C4-2B (cell line): ENCODE measurements around the gene PHYHD1.

Experiments
- ZFX ChIP-seq: fragments of 450-650 bp; IDR thresholded peaks from 2 replicates; pipeline ENCODE4 v1.6.1; 2017
- TF ChIP-seq, protein P1 (sequence below): fragments of 450-650 bp; conservative IDR thresholded peaks from 2 replicates; pipeline ENCODE4 v1.5.1; 2017; ENCODE audit warnings: mild to moderate bottlenecking

DNA sequence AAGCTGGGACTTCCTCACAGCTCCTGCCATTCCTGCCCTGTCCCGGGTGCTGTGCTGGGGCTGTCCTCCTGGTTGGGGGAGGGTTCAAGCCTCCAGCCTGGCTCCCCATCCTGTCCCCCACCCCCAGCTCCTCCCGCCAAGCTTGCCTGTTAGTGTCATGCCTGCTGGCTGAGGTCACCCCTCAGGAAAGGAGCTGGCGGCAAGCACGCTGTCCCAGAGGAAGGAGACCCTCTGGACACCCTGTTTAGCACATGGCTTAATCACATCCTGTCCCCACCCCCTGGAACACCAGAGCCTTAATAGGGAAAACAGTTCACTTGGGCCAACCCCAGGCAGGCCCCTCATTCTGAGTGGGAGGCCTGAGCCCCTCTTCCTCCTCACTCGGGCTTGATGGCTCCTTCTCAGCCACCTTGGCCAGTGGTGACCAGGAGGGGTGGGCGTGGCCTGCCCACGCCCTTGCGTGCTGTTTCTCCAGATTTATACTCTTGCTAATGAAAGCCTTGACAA lies 9.2 kb upstream of the PHYHD1 start:
- TF ChIP-seq, protein P1, sequence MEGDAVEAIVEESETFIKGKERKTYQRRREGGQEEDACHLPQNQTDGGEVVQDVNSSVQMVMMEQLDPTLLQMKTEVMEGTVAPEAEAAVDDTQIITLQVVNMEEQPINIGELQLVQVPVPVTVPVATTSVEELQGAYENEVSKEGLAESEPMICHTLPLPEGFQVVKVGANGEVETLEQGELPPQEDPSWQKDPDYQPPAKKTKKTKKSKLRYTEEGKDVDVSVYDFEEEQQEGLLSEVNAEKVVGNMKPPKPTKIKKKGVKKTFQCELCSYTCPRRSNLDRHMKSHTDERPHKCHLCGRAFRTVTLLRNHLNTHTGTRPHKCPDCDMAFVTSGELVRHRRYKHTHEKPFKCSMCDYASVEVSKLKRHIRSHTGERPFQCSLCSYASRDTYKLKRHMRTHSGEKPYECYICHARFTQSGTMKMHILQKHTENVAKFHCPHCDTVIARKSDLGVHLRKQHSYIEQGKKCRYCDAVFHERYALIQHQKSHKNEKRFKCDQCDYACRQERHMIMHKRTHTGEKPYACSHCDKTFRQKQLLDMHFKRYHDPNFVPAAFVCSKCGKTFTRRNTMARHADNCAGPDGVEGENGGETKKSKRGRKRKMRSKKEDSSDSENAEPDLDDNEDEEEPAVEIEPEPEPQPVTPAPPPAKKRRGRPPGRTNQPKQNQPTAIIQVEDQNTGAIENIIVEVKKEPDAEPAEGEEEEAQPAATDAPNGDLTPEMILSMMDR: no peak
- TF ChIP-seq ZFX: no peak
